DND-41 (cell line): Measurements from ENCODE around the gene DAGLA.
A peak's percentile ranks its signal among the peaks of the same experiment; 100 is the strongest.

ENCODE experiments used
- ATAC-seq: fragments of 200-7000 bp; cut with Tn5 transposase; 3 replicates; pipeline ENCODE4 v1.9.1; 2021; ENCODE audit warnings: low read depth; ENCODE audit not compliant: insufficient read depth
- DNase-seq: peaks from one replicate; pipeline ENCODE4 v3.0.0-alpha.2; 2020
- H2AFZ ChIP-seq: 2 replicates; pipeline ENCODE4 v1.6.0; 2012; ENCODE audit warnings: low read depth, low read length
- H3K27ac ChIP-seq: 2 replicates; pipeline ENCODE4 v1.5.1; 2012; ENCODE audit warnings: low read length, inconsistent platforms
- H3K27me3 ChIP-seq: fragments of 200-600 bp; sonication (generic); 2 replicates; pipeline ENCODE4 v1.6.0; 2012; ENCODE audit warnings: low read length, mild to moderate bottlenecking, inconsistent platforms; ENCODE audit not compliant: insufficient read depth, poor library complexity
- H3K36me3 ChIP-seq: 2 replicates; pipeline ENCODE4 v1.5.1; 2012; ENCODE audit warnings: low read length, inconsistent platforms; ENCODE audit not compliant: insufficient read depth
- H3K4me1 ChIP-seq: 2 replicates; pipeline ENCODE4 v1.5.1; 2012; ENCODE audit warnings: mild to moderate bottlenecking, low read length; ENCODE audit not compliant: insufficient read depth
- H3K4me2 ChIP-seq: 2 replicates; pipeline ENCODE4 v1.6.0; 2012; ENCODE audit warnings: mild to moderate bottlenecking, moderate library complexity, low read length, inconsistent platforms; ENCODE audit not compliant: insufficient read depth
- H3K4me3 ChIP-seq, 2 experiments: fragments of 200-600 bp in 1 of 2; shearing (Covaris generic) in 1 of 2; 2 replicates each; pipeline ENCODE4 v1.5.1; 2012 to 2016; ENCODE audit warnings: inconsistent platforms in 2 of 2, low read length in 2 of 2, mild to moderate bottlenecking in 2 of 2, low read depth in 1 of 2, moderate library complexity in 1 of 2
- H3K79me2 ChIP-seq: 2 replicates; pipeline ENCODE4 v1.6.0; 2012; ENCODE audit warnings: low read length, inconsistent platforms; ENCODE audit not compliant: insufficient read depth
- H3K9ac ChIP-seq: 2 replicates; pipeline ENCODE4 v1.6.0; 2012; ENCODE audit warnings: low read depth, mild to moderate bottlenecking, inconsistent platforms, low read length, moderate library complexity
- H3K9me3 ChIP-seq: 2 replicates; pipeline ENCODE4 v1.5.1; 2012; ENCODE audit warnings: low read length, moderate library complexity, mild to moderate bottlenecking, inconsistent platforms; ENCODE audit not compliant: insufficient read depth, severe bottlenecking
- H4K20me1 ChIP-seq: 2 replicates; pipeline ENCODE4 v1.6.0; 2012; ENCODE audit warnings: low read length; ENCODE audit not compliant: insufficient read depth
- EZH2 ChIP-seq: IDR thresholded peaks from 3 replicates; pipeline ENCODE4 v1.6.1; 2012; ENCODE audit warnings: borderline replicate concordance, low read depth, mild to moderate bottlenecking, moderate library complexity, low read length, inconsistent platforms; ENCODE audit not compliant: severe bottlenecking
- TF ChIP-seq, protein P1 (sequence below): IDR thresholded peaks from 2 replicates; pipeline ENCODE4 v1.5.1; 2012; ENCODE audit warnings: borderline replicate concordance, low read length, moderate library complexity, mild to moderate bottlenecking; ENCODE audit not compliant: poor library complexity, severe bottlenecking; ENCODE audit errors: extremely low read depth

Gene DAGLA, protein sequence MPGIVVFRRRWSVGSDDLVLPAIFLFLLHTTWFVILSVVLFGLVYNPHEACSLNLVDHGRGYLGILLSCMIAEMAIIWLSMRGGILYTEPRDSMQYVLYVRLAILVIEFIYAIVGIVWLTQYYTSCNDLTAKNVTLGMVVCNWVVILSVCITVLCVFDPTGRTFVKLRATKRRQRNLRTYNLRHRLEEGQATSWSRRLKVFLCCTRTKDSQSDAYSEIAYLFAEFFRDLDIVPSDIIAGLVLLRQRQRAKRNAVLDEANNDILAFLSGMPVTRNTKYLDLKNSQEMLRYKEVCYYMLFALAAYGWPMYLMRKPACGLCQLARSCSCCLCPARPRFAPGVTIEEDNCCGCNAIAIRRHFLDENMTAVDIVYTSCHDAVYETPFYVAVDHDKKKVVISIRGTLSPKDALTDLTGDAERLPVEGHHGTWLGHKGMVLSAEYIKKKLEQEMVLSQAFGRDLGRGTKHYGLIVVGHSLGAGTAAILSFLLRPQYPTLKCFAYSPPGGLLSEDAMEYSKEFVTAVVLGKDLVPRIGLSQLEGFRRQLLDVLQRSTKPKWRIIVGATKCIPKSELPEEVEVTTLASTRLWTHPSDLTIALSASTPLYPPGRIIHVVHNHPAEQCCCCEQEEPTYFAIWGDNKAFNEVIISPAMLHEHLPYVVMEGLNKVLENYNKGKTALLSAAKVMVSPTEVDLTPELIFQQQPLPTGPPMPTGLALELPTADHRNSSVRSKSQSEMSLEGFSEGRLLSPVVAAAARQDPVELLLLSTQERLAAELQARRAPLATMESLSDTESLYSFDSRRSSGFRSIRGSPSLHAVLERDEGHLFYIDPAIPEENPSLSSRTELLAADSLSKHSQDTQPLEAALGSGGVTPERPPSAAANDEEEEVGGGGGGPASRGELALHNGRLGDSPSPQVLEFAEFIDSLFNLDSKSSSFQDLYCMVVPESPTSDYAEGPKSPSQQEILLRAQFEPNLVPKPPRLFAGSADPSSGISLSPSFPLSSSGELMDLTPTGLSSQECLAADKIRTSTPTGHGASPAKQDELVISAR

DNA sequence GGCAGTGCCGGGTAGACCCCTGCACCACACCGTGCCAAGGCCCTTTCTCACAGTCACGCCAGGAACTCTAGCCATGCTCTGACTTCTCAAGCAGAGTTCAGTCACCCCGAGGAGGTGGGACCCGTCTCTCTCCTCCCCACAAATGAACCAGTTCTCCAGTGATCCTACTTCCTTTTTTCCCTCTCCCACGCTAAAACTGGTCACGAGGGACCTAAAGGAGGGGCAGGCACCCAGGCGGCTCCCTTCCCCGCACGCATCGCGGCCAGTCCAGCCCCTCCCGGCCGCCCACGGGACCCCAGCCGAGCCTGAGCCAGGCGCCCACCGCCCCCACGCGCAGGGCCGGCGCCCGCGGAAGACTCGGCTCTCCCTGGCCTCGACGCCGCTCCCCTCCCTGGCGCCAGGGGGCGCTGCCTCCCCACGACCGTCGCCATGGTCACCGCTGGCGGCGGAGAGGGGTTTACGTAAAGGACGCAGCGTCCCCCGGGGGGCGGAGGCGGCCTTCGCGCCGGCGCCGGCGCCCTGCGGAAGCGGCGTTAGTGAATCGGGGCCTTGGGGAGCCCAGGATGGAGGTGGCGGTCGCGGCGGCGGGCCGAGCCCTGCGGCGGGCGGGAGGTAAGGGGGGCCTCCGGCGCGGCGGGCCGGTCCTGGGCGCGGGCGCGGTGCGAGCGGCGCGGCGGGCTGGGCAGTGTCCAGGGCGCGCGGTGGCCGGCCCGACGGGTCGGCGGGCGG is at the start of gene DAGLA:
DAGLA (plus strand) TSS at position 499 of the 729 bp plus-strand sequence. CDS start 39,765 bp downstream, outside the sequence.
- peak; percentile 21 for DNase-seq
- no peak for TF ChIP-seq EZH2
- TF ChIP-seq, protein P1, sequence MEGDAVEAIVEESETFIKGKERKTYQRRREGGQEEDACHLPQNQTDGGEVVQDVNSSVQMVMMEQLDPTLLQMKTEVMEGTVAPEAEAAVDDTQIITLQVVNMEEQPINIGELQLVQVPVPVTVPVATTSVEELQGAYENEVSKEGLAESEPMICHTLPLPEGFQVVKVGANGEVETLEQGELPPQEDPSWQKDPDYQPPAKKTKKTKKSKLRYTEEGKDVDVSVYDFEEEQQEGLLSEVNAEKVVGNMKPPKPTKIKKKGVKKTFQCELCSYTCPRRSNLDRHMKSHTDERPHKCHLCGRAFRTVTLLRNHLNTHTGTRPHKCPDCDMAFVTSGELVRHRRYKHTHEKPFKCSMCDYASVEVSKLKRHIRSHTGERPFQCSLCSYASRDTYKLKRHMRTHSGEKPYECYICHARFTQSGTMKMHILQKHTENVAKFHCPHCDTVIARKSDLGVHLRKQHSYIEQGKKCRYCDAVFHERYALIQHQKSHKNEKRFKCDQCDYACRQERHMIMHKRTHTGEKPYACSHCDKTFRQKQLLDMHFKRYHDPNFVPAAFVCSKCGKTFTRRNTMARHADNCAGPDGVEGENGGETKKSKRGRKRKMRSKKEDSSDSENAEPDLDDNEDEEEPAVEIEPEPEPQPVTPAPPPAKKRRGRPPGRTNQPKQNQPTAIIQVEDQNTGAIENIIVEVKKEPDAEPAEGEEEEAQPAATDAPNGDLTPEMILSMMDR: peak; percentile 69
- peaks cover 42% of the 10 kb centered on the region for H3K27me3 ChIP-seq
- no peak within 1 kb of the TSS for H3K27ac ChIP-seq
- no peak within 1 kb of the TSS for H3K4me2 ChIP-seq
- H4K20me1 ChIP-seq: peaks cover 3% of the 10 kb centered on the region; the same call in 1 of the 2 replicates
- no peaks in the 10 kb centered on the region for H3K4me1 ChIP-seq
- H3K79me2 ChIP-seq: no peaks in the 10 kb centered on the region
- no peak within 1 kb of the TSS for H2AFZ ChIP-seq
- no peak within 1 kb of the TSS for H3K9ac ChIP-seq
- no peak within 1 kb of the TSS for H3K4me3 ChIP-seq
- H3K36me3 ChIP-seq: no peaks in the 10 kb centered on the region
- ATAC-seq: peak; percentile 74
- H3K9me3 ChIP-seq: no peaks in the 10 kb centered on the region

DNA sequence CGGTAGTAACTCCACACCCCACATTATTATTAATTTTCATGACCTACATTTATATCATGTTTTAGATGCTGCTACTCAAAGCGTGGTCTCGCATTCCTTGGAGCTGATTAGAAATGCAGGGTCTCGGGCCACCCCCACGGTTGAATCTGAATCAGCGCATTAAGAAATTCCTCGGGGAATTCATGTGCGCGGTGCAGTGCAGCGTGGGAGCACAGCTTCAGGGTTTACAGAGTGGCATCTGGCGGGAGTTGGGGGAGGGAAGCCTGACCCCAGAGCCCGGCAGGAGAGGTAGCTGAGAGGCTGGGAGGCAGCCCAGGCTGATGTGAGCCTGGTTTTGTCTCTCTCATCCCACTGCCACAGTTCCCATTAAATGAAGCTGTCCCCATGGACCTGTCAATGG is 48.1 kb upstream of the DAGLA start:
- TF ChIP-seq, protein P1: no peak
- no peak for TF ChIP-seq EZH2
- Histone ChIP-seq H3K9me3 (no peaks in the 10 kb centered on the region), H3K79me2 (no peaks in the 10 kb centered on the region), H4K20me1 (peaks cover 6% of the 10 kb centered on the region; the same call in 1 of the 2 replicates), H3K27me3 (no peaks in the 10 kb centered on the region), H2AFZ (no peak overlapping the region), H3K36me3 (no peaks in the 10 kb centered on the region), H3K9ac (no peak overlapping the region), H3K4me2 (no peak overlapping the region), H3K4me3 (no peak overlapping the region), H3K27ac (no peak overlapping the region), H3K4me1 (peaks cover 5% of the 10 kb centered on the region)
- DNase-seq (no peak), ATAC-seq (no peak)

DNA sequence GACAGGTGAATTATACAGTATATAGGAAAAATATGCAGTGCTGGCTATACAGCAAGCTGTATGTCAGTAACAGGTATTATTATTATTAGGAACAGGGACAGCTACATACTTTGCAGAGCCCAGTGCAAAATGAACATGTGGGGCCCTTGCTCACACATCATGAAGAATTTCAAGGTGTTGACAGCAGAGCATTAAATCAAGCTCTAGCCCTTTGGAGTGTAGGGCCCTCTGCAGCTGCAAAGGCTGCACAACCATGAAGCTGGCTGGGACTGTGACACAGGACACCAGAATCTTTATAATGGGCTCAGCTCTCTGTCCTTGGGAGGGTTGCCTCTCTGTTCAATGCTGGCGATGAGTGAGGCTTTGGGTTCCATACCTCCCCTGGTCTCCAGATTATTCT is 44.9 kb upstream of the DAGLA start:
- no peak overlapping the region for H3K4me3 ChIP-seq
- no peak for TF ChIP-seq EZH2
- no peaks in the 10 kb centered on the region for H3K79me2 ChIP-seq
- no peak overlapping the region for H3K4me2 ChIP-seq
- no peak overlapping the region for H2AFZ ChIP-seq
- no peaks in the 10 kb centered on the region for H3K36me3 ChIP-seq
- peaks cover 4% of the 10 kb centered on the region; the same call in 1 of the 2 replicates for H4K20me1 ChIP-seq
- DNase-seq: no peak
- no peaks in the 10 kb centered on the region for H3K9me3 ChIP-seq
- no peak overlapping the region for H3K9ac ChIP-seq
- no peak overlapping the region for H3K27ac ChIP-seq
- H3K4me1 ChIP-seq: peaks cover 5% of the 10 kb centered on the region
- ATAC-seq: no peak
- H3K27me3 ChIP-seq: no peaks in the 10 kb centered on the region
